K562 (cell line): ENCODE data around the gene CHST14. TPM values are rescaled to one million over a fixed set of nuclear protein-coding genes. Genes with fewer than 3 reads are reported as not detected.

Experiments
- BRD4 ChIP-seq: fragments of 200-600 bp; sonication (generic); IDR thresholded peaks from 2 replicates; pipeline ENCODE4 v1.6.1; 2017; ENCODE audit warnings: inconsistent platforms
- C11orf30 ChIP-seq: fragments of 450-650 bp; IDR thresholded peaks from 2 replicates; pipeline ENCODE4 v1.6.1; 2016; ENCODE audit warnings: low read depth, mild to moderate bottlenecking
- CSDE1 ChIP-seq, 2 experiments: fragments of 450-650 bp; IDR thresholded peaks; 2 replicates each; pipeline ENCODE4 v1.6.1; 2016; ENCODE audit warnings: mild to moderate bottlenecking in 1 of 2
- MAFG ChIP-seq: fragments of 450-650 bp; conservative IDR thresholded peaks from 2 replicates; pipeline ENCODE4 v1.6.1; 2016; ENCODE audit warnings: missing genetic modification characterization, missing compliant biosample characterization
- MAZ ChIP-seq, 2 experiments: fragments of 450-650 bp in 1 of 2; sonication (generic) in 1 of 2; formaldehyde crosslinking; IDR thresholded peaks in 1 of 2; conservative IDR thresholded peaks in 1 of 2; 2 replicates each; pipeline versions ENCODE4 v1.4.0 to v1.5.0; 2020; ENCODE audit warnings: mild to moderate bottlenecking in 1 of 2, missing genetic modification reagents in 1 of 2
- NCOA4 ChIP-seq: fragments of 450-650 bp; IDR thresholded peaks from 2 replicates; pipeline ENCODE4 v1.6.1; 2018; ENCODE audit warnings: mild to moderate bottlenecking; ENCODE audit not compliant: partially characterized antibody
- NRF1 ChIP-seq, 2 experiments: fragments of 450-650 bp; IDR thresholded peaks in 1 of 2; conservative IDR thresholded peaks in 1 of 2; 2 replicates each; pipeline ENCODE4 v1.6.1; 2014; ENCODE audit warnings: mild to moderate bottlenecking in 2 of 2
- POLR2A ChIP-seq: fragments of 450-650 bp; conservative IDR thresholded peaks from 2 replicates; pipeline ENCODE4 v1.6.1; 2016
- RBFOX2 ChIP-seq: fragments of 200-400 bp; formaldehyde crosslinking; IDR thresholded peaks from 2 replicates; pipeline ENCODE4 v1.6.1; 2017; ENCODE audit warnings: low read depth, mild to moderate bottlenecking, low read length, moderate library complexity
- SOX6 ChIP-seq: fragments of 450-650 bp; IDR thresholded peaks from 2 replicates; pipeline ENCODE4 v1.6.1; 2014; ENCODE audit warnings: mild to moderate bottlenecking
- ZC3H4 ChIP-seq: sonication (generic); formaldehyde crosslinking; IDR thresholded peaks from 2 replicates; pipeline ENCODE4 v1.9.0; 2021; ENCODE audit warnings: missing genetic modification reagents, borderline replicate concordance
- ZFP30 ChIP-seq: fragments of 250-450 bp; sonication (Bioruptor Pico); IDR thresholded peaks from 2 replicates; pipeline ENCODE4 v1.8.0; 2022; ENCODE audit warnings: moderate library complexity, mild to moderate bottlenecking, inconsistent platforms, borderline replicate concordance
- ZFPM2 ChIP-seq: fragments of 250-450 bp; sonication (Bioruptor Pico); IDR thresholded peaks from 2 replicates; pipeline ENCODE4 v1.5.1; 2022; ENCODE audit warnings: mild to moderate bottlenecking
- ZKSCAN1 ChIP-seq: fragments of 150-350 bp; IDR thresholded peaks from 2 replicates; pipeline ENCODE4 v1.6.1; 2016; ENCODE audit warnings: low read depth, low read length
- ZNF592 ChIP-seq: fragments of 450-650 bp; IDR thresholded peaks from 2 replicates; pipeline ENCODE4 v1.6.1; 2017; ENCODE audit warnings: antibody characterized with exemption, mild to moderate bottlenecking
- ZNF740 ChIP-seq, 3 experiments: fragments of 200-800 bp in 1 of 3; sonication (Bioruptor generic) in 1 of 3; sonication (generic) in 1 of 3; formaldehyde crosslinking in 1 of 3; IDR thresholded peaks; 2 replicates each; pipeline versions ENCODE4 v1.6.1 to v1.8.0; 2016 to 2022; ENCODE audit warnings: mild to moderate bottlenecking in 2 of 3, missing compliant biosample characterization in 2 of 3, missing genetic modification characterization in 2 of 3, missing genetic modification reagents in 1 of 3
- ZNF830 ChIP-seq: fragments of 250-450 bp; sonication (Bioruptor Pico); IDR thresholded peaks from 2 replicates; pipeline ENCODE4 v1.5.0; 2021; ENCODE audit warnings: mild to moderate bottlenecking
- polyA plus RNA-seq, 8 experiments: library from polyadenylated mRNA; depleted of rRNA in 4 of 8; stranded (reverse) in 5 of 8; unstranded in 3 of 8; fragments of >200 nt; fragmentation: Nextera tagmentation in 2 of 8; fragmentation: Illumina TruSeq in 1 of 8; extraction: Ambion mirVana in 2 of 8; extraction: Trizol in 1 of 8; gene quantifications; 2 replicates each; pipeline versions ENCODE4 v1.2.1 to v1.2.3, GENCODE V29; 2011 to 2014; ENCODE audit warnings: inconsistent platforms in 1 of 8, missing spikeins in 1 of 8
- total RNA-seq, 7 experiments: library from RNA; depleted of rRNA in 6 of 7; stranded (reverse); fragments of >200 nt in 6 of 7; fragmentation: Illumina TruSeq in 2 of 7; extraction: Trizol in 2 of 7; gene quantifications; 2 replicates each; pipeline versions ENCODE4 v1.2.1 to v1.2.3, GENCODE V29; 2011 to 2021; ENCODE audit warnings: low replicate concordance in 1 of 7

The CHST14 gene
- total and polyA plus RNA-seq, 9 of the 15 experiments (the other 6 are each of a cell fraction or from before 2014, with no cell fraction given): 1.6 to 12.1 (median 4.5) TPM

- no peak for TF ChIP-seq ZNF830
- no peak for TF ChIP-seq POLR2A
- TF ChIP-seq MAZ (CRISPR knock-in tag; conservative IDR thresholded peaks at IDR 0.05 in 1 of 2, IDR thresholded peaks at IDR 0.05 in 1 of 2): 0 out of 4 replicates have a peak, but pooled peaks of 1 of the 2 experiments have one; percentile 10
- 0 out of 2 replicates have a peak, but pooled peaks have one; percentile 14 for TF ChIP-seq MAFG
- peak; percentile 61; the same call in 1 of the 2 replicates for TF ChIP-seq ZNF592
- TF ChIP-seq ZC3H4: peak; percentile 82; the same call in 1 of the 2 replicates
- TF ChIP-seq NCOA4: no peak
- peak; percentile 36 to 45; a peak in 2 of 4 replicates for TF ChIP-seq NRF1 (conservative IDR thresholded peaks at IDR 0.05 in 1 of 2, IDR thresholded peaks at IDR 0.05 in 1 of 2)
- TF ChIP-seq SOX6: peak; percentile 69
- peak; percentile 63 for TF ChIP-seq RBFOX2
- TF ChIP-seq ZKSCAN1: peak; percentile 99
- TF ChIP-seq ZFP30 (CRISPR knock-in tag): no peak
- TF ChIP-seq CSDE1 (IDR thresholded peaks at IDR 0.05): no peak
- no peak for TF ChIP-seq ZFPM2 (CRISPR knock-in tag)
- TF ChIP-seq BRD4: no peak
- TF ChIP-seq C11orf30: peak; percentile 77
- TF ChIP-seq ZNF740 (CRISPR knock-in tag; IDR thresholded peaks at IDR 0.05): no peak
- 0 out of 4 replicates have a peak, but pooled peaks of 1 of the 2 experiments have one; percentile 13 for TF ChIP-seq ZNF740 (tag; IDR thresholded peaks at IDR 0.05)
Observed at GRCh38 chr15:40439461-40439959, 31.3 kb upstream of the CHST14 start (continued).
